HG03575 (cell line): Measurements from ENCODE around the gene FRMD4A.
"Not testable (repeated sequence)": the region's sequence is repeated elsewhere in the genome, so short reads cannot be mapped to it uniquely, and the experiment has no call there.

Experiments
- ATAC-seq: cut with Tn5 transposase; IDR thresholded peaks from one replicate; pipeline ENCODE4 v1.9.1; 2021; ENCODE audit not compliant: unreplicated experiment, insufficient number of reproducible peaks, low FRiP score; ENCODE audit errors: extremely low read depth

FRMD4A gene

GRCh38 chr10:13956826-13957225, 373.9 kb downstream of the FRMD4A start:
- ATAC-seq: no peak

GRCh38 chr10:13955409-13956068, 375.2 kb downstream of the FRMD4A start:
- no peak for ATAC-seq

- ATAC-seq: not testable (repeated sequence)
These were observed 376.5 kb downstream of the FRMD4A start for GRCh38 chr10:13954195-13954594.

- no peak for ATAC-seq
These were observed 377.4 kb downstream of the FRMD4A start for GRCh38 chr10:13953371-13953770.

- no peak for ATAC-seq
These were observed 380.2 kb downstream of the FRMD4A start for GRCh38 chr10:13950543-13950939.

- ATAC-seq: no peak
These were observed 380.7 kb downstream of the FRMD4A start for GRCh38 chr10:13949844-13950542.

GRCh38 chr10:13946209-13946460, 384.6 kb downstream of the FRMD4A start:
- no peak for ATAC-seq

- no peak for ATAC-seq
These were observed 385.1 kb downstream of the FRMD4A start for GRCh38 chr10:13945390-13946208.

- ATAC-seq: no peak
These were observed 385.9 kb downstream of the FRMD4A start for GRCh38 chr10:13944823-13945222.

- ATAC-seq: no peak
These were observed 386.9 kb downstream of the FRMD4A start for GRCh38 chr10:13943735-13944398.

GRCh38 chr10:13942035-13942434, 388.7 kb downstream of the FRMD4A start:
- no peak for ATAC-seq

- ATAC-seq: no peak
These were observed 391.3 kb downstream of the FRMD4A start for GRCh38 chr10:13939391-13939790.

GRCh38 chr10:13938950-13939349, 391.8 kb downstream of the FRMD4A start:
- ATAC-seq: no peak

- no peak for ATAC-seq
These were observed 393.9 kb downstream of the FRMD4A start for GRCh38 chr10:13936826-13937225.

- ATAC-seq: no peak
These were observed 400.6 kb downstream of the FRMD4A start for GRCh38 chr10:13930120-13930519.

- no peak for ATAC-seq
These were observed 402.3 kb downstream of the FRMD4A start for GRCh38 chr10:13928451-13928850.

- ATAC-seq: no peak
These were observed 404.5 kb downstream of the FRMD4A start for GRCh38 chr10:13925971-13926780.

GRCh38 chr10:13924040-13924725, 406.5 kb downstream of the FRMD4A start:
- ATAC-seq: no peak
